ENCODE results near the gene GTPBP2.
A peak's percentile ranks its signal among the peaks of the same experiment; 100 is the strongest.
"Not testable (repeated sequence)": the region's sequence is repeated elsewhere in the genome, so short reads cannot be mapped to it uniquely, and the experiment has no call there.

GTPBP2 gene

GRCh38 chr6:43657221-43657802, 28.2 kb upstream of the GTPBP2 start:
- no peak for DNase-seq

GRCh38 chr6:43652822-43653221, 23.8 kb upstream of the GTPBP2 start:
- DNase-seq, result not testable (repeated sequence)

GRCh38 chr6:43648248-43648647, 19.2 kb upstream of the GTPBP2 start:
- DNase-seq, result no peak

GRCh38 chr6:43647613-43648012, 18.5 kb upstream of the GTPBP2 start:
- DNase-seq, result no peak

- no peak for DNase-seq
These were observed 16.5 kb upstream of the GTPBP2 start for GRCh38 chr6:43645613-43645964.

GRCh38 chr6:43644940-43645612, 16.0 kb upstream of the GTPBP2 start, which contains the start of gene RSPH9:
TSS of gene RSPH9 (plus strand) at chr6:43645036. CDS start at chr6:43645099, 63 bp downstream.
- no peak for DNase-seq

GRCh38 chr6:43639984-43640800, 11.1 kb upstream of the GTPBP2 start:
- no peak for DNase-seq

- DNase-seq, result no peak
These were observed 7.2 kb upstream of the GTPBP2 start for GRCh38 chr6:43636308-43636659.

GRCh38 chr6:43635387-43636307, 6.6 kb upstream of the GTPBP2 start, which contains the start of gene MAD2L1BP:
TSS of gene MAD2L1BP (plus strand) at chr6:43635840. CDS start at chr6:43635876, 36 bp downstream.
- peak; percentile 48 for DNase-seq

- no peak for DNase-seq
These were observed 5.7 kb upstream of the GTPBP2 start for GRCh38 chr6:43634702-43635303.

- not testable (repeated sequence) for DNase-seq
These were observed 3.9 kb upstream of the GTPBP2 start for GRCh38 chr6:43633002-43633401.

GRCh38 chr6:43630980-43631619, 2.0 kb upstream of the GTPBP2 start:
- no peak for DNase-seq

GRCh38 chr6:43629505-43630300, 639 bp upstream of the GTPBP2 start:
- peak; percentile 84 for DNase-seq

GRCh38 chr6:43628393-43629103, 516 bp downstream of the GTPBP2 start:
- no peak for DNase-seq

- no peak for DNase-seq
These were observed 1.8 kb downstream of the GTPBP2 start for GRCh38 chr6:43627008-43627825.

- DNase-seq, result no peak
These were observed 3.6 kb downstream of the GTPBP2 start for GRCh38 chr6:43625393-43625992.

GRCh38 chr6:43624786-43625288, 4.2 kb downstream of the GTPBP2 start:
- no peak for DNase-seq

- no peak for DNase-seq
These were observed 4.9 kb downstream of the GTPBP2 start for GRCh38 chr6:43623880-43624785.

Data from NCI-H187 treated with DMSO at 0.1 percent for 48 hours (cell line).